Spleen (tissue), 13 donors: Measurements from ENCODE around the gene IL13RA1. TPM values are rescaled to one million over a fixed set of nuclear protein-coding genes. Genes with fewer than 3 reads are reported as not detected.

Source experiments
- DNase-seq: peaks from one replicate; pipeline ENCODE4 v3.0.0-alpha.2; 2020
- H3K27ac ChIP-seq, 8 donors: fragments of 200-600 bp; sonication (generic) in 7 of 8; 1 replicate in 4 of 8; 2 replicates in 4 of 8; pipeline versions ENCODE4 v1.5.0 to v1.8.0; 2016 to 2021; ENCODE audit warnings: inconsistent platforms in 4 of 8, mild to moderate bottlenecking in 4 of 8, moderate library complexity in 1 of 8
- H3K27me3 ChIP-seq, 7 donors: fragments of 200-600 bp; sonication (generic) in 6 of 7; replicated peaks in 1 of 7; 1 replicate in 4 of 7; 2 replicates in 3 of 7; pipeline versions ENCODE4 v1.5.0 to v1.8.0; 2016 to 2021; ENCODE audit warnings: inconsistent platforms in 3 of 7, mild to moderate bottlenecking in 1 of 7
- H3K36me3 ChIP-seq, 6 donors: fragments of 200-600 bp; sonication (generic) in 5 of 6; 1 replicate in 4 of 6; 2 replicates in 2 of 6; pipeline versions ENCODE4 v1.5.0 to v1.8.0; 2016 to 2021; ENCODE audit warnings: inconsistent platforms in 2 of 6
- H3K4me1 ChIP-seq, 6 donors: fragments of 200-600 bp; sonication (generic) in 5 of 6; 1 replicate in 3 of 6; 2 replicates in 3 of 6; pipeline versions ENCODE4 v1.5.0 to v1.8.0; 2016 to 2021; ENCODE audit warnings: inconsistent platforms in 3 of 6
- H3K4me3 ChIP-seq, 8 donors: fragments of 200-600 bp; sonication (generic) in 7 of 8; 1 replicate in 4 of 8; 2 replicates in 4 of 8; pipeline versions ENCODE4 v1.5.0 to v1.8.0; 2016 to 2021; ENCODE audit warnings: inconsistent platforms in 4 of 8, mild to moderate bottlenecking in 4 of 8, moderate library complexity in 2 of 8
- H3K9me3 ChIP-seq, 8 donors: fragments of 200-600 bp; sonication (generic) in 7 of 8; 1 replicate in 4 of 8; 2 replicates in 4 of 8; pipeline versions ENCODE4 v1.5.0 to v1.8.0; 2016 to 2021; ENCODE audit warnings: inconsistent platforms in 4 of 8
- POLR2A ChIP-seq, 3 donors: fragments of 450-650 bp; IDR thresholded peaks; one replicate each; pipeline ENCODE4 v1.5.1; 2017; ENCODE audit warnings: antibody characterized with exemption in 3 of 3, mild to moderate bottlenecking in 1 of 3
- POLR2AphosphoS5 ChIP-seq, 3 donors: sonication (generic); formaldehyde crosslinking; IDR thresholded peaks; one replicate each; pipeline ENCODE4 v1.5.1; 2017; ENCODE audit warnings: antibody characterized with exemption in 3 of 3
- WGBS, 5 donors: extraction: QIAGEN DNeasy Blood & Tissue Kit in 3 of 5; methylation state at CpG; one replicate each; pipeline versions ENCODE4 v1.1.5 to v1.1.7; 2013 to 2018; 5-methylcytosine and 5-hydroxymethylcytosine counted together
- intact Hi-C: fragments of 100-400 bp; cut with DNase I; formaldehyde crosslinking; loops from one replicate; pipeline ENCODE4 v1.15.0; 2023; ENCODE audit warnings: low total_unique reads
- long read RNA-seq, 2 donors: transcript quantifications; one replicate each; lab custom pipeline, GENCODE V29; 2026
- polyA plus RNA-seq, 3 donors: library from polyadenylated mRNA; stranded (reverse); fragments of 200-250 nt; gene quantifications; one replicate each; pipeline ENCODE4 v1.2.1, GENCODE V29; 2013
- total RNA-seq, 7 donors: library from RNA; depleted of rRNA in 3 of 7; stranded (reverse); fragments of >200 nt in 3 of 7; fragmentation: NEBNext Ultra II Directional in 4 of 7; extraction: Animal tissue kit (Norgen Biotek cat#: 25700) in 4 of 7; gene quantifications; one replicate each; pipeline versions ENCODE4 v1.1.0 to v1.2.1, GENCODE V29; 2016 to 2021
- TF ChIP-seq, protein P1 (sequence below), 11 experiments: fragments of 200-600 bp in 7 of 11; fragments of 450-650 bp in 4 of 11; sonication (generic) in 4 of 11; IDR thresholded peaks in 8 of 11; conservative IDR thresholded peaks in 3 of 11; 1 replicate in 7 of 11; 2 replicates in 4 of 11; pipeline versions ENCODE4 v1.4.0 to v1.8.0; 2016 to 2021; ENCODE audit warnings: antibody characterized with exemption in 11 of 11, inconsistent platforms in 4 of 11, mild to moderate bottlenecking in 1 of 11
- donor health status: healthy with polysubstance abuse.
- donor health status: DM: no; HTN: no; CAD: no; lungs with moderate emphysema.
- donor health status: DM: no; HTN: no; CAD: no.
- donor health status: Bipolar disorder and iron deficiency.
- donor health status: healthy.
- donor health status: DM: no; HTN: no; CAD: no.
- donor health status: DM: yes; HTN: yes; CAD: no.

Gene IL13RA1
- total RNA-seq: 10 to 100 TPM; 35.6 to 67.1 (median 48.3) TPM
- 10 to 100 TPM; 17.5 to 18.6 (median 18.5) TPM for polyA plus RNA-seq
- long read RNA-seq, donor 1, full-length matches to known transcripts: 11 of 11 reads
- long read RNA-seq, donor 1, partial matches to known transcripts: 0 of 11 reads
- long read RNA-seq, donor 1, other reads (novel, unspliced or antisense): 0 of 11 reads
- long read RNA-seq, donor 2, full-length matches to known transcripts: 7 of 7 reads
- long read RNA-seq, donor 2, partial matches to known transcripts: 0 of 7 reads
- long read RNA-seq, donor 2, other reads (novel, unspliced or antisense): 0 of 7 reads

DNA sequence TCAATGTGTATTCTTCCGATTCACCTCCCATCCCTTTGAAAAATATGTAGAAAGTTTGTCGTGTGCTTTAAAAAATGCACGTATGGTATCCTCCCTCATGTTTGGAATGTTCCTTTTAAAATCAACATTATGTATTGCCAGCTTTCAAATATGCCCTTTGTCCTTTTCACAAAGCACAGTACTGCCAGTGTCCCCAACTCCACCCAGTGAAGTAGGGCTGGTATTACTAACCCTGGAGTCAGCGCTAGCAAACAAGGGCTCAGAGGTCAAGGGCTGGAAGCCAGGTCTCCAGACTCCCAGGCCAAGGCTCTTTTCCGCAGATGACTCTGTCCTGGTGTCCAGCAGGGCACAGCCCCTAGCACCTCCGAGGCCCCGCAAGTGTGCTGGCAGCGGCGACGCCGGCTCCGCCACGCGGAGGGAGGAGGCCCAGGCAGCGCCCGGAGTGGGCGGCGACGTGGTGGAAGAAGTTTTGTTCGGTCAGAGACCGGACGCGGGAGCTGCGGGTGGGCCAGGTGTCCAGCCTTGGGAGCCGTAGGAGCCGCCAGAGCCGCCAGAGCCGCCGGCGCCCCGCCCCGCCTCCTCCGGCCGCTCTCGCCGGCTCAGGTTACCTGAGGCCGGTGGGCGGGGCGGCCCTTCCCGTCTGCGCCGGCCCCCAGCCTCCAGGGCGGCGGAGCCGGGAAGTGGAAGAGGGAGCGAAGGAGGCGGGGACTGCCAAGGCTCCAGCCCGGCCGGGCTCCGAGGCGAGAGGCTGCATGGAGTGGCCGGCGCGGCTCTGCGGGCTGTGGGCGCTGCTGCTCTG is at the start of gene IL13RA1:
Gene IL13RA1 (plus strand): TSS at position 720 of the 799 bp plus-strand sequence. CDS start 33 bp downstream, at position 753.
- Histone ChIP-seq H3K4me1 (peaks cover 0 to 68% (median 46%) of the 10 kb centered on the region in 6 donors), H3K4me3 (peak within 1 kb of the TSS; percentile 34 to 77 (median 52)), H3K27me3 (peaks cover 0 to 14% (median 0%) of the 10 kb centered on the region in 7 donors), H3K27ac (peak within 1 kb of the TSS; percentile 55 to 95 (median 90)), H3K36me3 (no peaks in the 10 kb centered on the region), H3K9me3 (no peaks in the 10 kb centered on the region)
- TF ChIP-seq POLR2A (IDR thresholded peaks at IDR 0.05) (peak in 1 of 3 donors; percentile 44), POLR2AphosphoS5 (IDR thresholded peaks at IDR 0.05) (peak; percentile 55 to 82 (median 72))
- TF ChIP-seq, protein P1, sequence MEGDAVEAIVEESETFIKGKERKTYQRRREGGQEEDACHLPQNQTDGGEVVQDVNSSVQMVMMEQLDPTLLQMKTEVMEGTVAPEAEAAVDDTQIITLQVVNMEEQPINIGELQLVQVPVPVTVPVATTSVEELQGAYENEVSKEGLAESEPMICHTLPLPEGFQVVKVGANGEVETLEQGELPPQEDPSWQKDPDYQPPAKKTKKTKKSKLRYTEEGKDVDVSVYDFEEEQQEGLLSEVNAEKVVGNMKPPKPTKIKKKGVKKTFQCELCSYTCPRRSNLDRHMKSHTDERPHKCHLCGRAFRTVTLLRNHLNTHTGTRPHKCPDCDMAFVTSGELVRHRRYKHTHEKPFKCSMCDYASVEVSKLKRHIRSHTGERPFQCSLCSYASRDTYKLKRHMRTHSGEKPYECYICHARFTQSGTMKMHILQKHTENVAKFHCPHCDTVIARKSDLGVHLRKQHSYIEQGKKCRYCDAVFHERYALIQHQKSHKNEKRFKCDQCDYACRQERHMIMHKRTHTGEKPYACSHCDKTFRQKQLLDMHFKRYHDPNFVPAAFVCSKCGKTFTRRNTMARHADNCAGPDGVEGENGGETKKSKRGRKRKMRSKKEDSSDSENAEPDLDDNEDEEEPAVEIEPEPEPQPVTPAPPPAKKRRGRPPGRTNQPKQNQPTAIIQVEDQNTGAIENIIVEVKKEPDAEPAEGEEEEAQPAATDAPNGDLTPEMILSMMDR (IDR thresholded peaks at IDR 0.05 in 8 of 11, conservative IDR thresholded peaks at IDR 0.05 in 3 of 11): no peak
- intact Hi-C loops: no loop called here
- 4 to 43% (median 39%) methylated on average over 5 to 56 of the region's 56 CpGs for WGBS, 5 donors
- DNase-seq: peak; percentile 89

DNA sequence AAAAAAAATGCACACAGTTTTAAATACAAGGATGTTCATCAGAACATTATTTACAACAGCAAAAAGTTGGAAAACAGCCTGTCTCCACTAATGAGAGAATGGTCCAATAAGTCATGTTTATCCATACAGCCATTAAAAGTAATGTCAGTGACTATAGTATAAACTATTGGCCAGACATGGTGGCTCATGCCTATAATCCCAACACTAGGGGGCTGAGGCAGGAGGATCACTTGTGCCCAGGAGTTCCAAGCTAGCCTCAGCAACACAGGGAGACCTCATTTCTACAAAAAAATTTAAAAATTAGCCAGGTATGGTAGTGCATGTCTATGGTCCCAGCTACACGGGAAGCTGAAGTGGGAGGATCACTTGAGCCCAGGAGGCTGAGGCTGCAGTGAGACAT is 48.1 kb upstream of the IL13RA1 start:
- WGBS, 5 donors: 62 to 100% (median 95%) methylated on average over 1 of the region's 1 CpG
- Histone ChIP-seq H3K4me1 (no peaks in the 10 kb centered on the region), H3K36me3 (peaks cover 0 to 96% (median 11%) of the 10 kb centered on the region in 6 donors), H3K4me3 (no peak overlapping the region), H3K9me3 (no peaks in the 10 kb centered on the region), H3K27ac (no peak overlapping the region), H3K27me3 (no peaks in the 10 kb centered on the region)
- intact Hi-C loops: no loop called here
- DNase-seq: no peak
- TF ChIP-seq, protein P1 (IDR thresholded peaks at IDR 0.05 in 8 of 11, conservative IDR thresholded peaks at IDR 0.05 in 3 of 11): no peak
- TF ChIP-seq POLR2A (IDR thresholded peaks at IDR 0.05): no peak
- no peak for TF ChIP-seq POLR2AphosphoS5 (IDR thresholded peaks at IDR 0.05)

DNA sequence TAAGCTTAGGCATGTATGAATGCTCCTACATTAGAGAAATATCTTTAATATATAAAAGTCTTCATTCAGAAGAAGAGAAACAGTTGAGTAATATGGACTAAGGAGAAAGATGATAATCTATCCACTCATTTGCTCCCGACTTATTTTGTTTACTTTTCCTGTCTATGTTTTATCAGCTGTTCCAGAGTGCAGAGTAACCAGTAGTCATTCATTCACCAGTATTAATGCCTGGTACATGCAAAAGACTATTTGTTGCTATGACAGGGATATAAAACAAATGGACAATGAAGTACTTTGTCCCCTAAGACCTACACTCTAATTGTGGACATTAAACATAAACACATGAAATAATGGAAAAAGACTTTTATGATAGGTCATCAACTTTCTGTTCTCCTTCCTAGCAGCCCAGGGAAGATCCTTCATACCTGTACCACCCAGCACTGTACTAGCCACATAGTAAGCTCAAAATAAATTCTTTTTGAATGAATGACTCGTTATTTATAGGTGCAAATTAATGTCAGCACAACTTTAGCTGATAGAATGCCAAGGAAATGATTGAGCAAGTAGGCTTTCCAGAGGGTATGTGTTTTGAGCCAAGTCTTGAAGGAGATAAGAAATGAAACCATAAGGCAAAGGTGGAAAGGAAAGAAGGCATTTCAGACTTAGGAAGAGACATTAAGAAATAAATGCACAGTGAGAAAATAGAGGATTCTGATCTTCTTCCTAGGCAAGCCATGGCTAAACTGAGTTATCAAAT is 45.0 kb upstream of the IL13RA1 start:
- DNase-seq: no peak
- Histone ChIP-seq H3K27me3 (no peaks in the 10 kb centered on the region), H3K4me3 (no peak overlapping the region), H3K4me1 (no peaks in the 10 kb centered on the region), H3K27ac (no peak overlapping the region), H3K36me3 (peaks cover 0 to 96% (median 10%) of the 10 kb centered on the region in 6 donors), H3K9me3 (no peaks in the 10 kb centered on the region)
- 50 to 74% (median 65%) methylated on average over 2 of the region's 2 CpGs for WGBS, 5 donors
- intact Hi-C loops: no loop called here
- TF ChIP-seq, protein P1 (IDR thresholded peaks at IDR 0.05 in 8 of 11, conservative IDR thresholded peaks at IDR 0.05 in 3 of 11): no peak
- TF ChIP-seq POLR2A (IDR thresholded peaks at IDR 0.05): no peak
- no peak for TF ChIP-seq POLR2AphosphoS5 (IDR thresholded peaks at IDR 0.05)
